ENCODE measurements around the gene C16orf74.

C16orf74 gene

GRCh38 chr16:85750827-85751697 lies at the start of gene C16orf74:
TSS of gene C16orf74 (minus strand) at chr16:85751096. CDS start at chr16:85735217, 15,879 bp downstream.
- H3K9ac ChIP-seq (ENCODE audit: low read depth, low read length), result peak within 1 kb of the TSS; percentile 70
- H3K4me1 ChIP-seq (ENCODE audit: insufficient read depth, low read length), result peaks cover 37% of the 10 kb centered on the region
- H3K36me3 ChIP-seq (ENCODE audit: insufficient read depth, low read length), result no peaks in the 10 kb centered on the region
- H3K9me3 ChIP-seq (ENCODE audit: control insufficient read depth, insufficient read depth, low read length), result no peaks in the 10 kb centered on the region

GRCh38 chr16:85800321-85800669 lies 49.4 kb upstream of the C16orf74 start:
- Histone ChIP-seq H3K9me3 (ENCODE audit: control insufficient read depth, insufficient read depth, low read length) (no peaks in the 10 kb centered on the region), H3K4me1 (ENCODE audit: insufficient read depth, low read length) (no peaks in the 10 kb centered on the region; the same call in 1 of the 2 replicates), H3K9ac (ENCODE audit: low read depth, low read length) (peak overlapping the region; percentile 90), H3K36me3 (ENCODE audit: insufficient read depth, low read length) (peaks cover 35% of the 10 kb centered on the region)

- Histone ChIP-seq H3K36me3 (ENCODE audit: insufficient read depth, low read length) (peaks cover 30% of the 10 kb centered on the region), H3K4me1 (ENCODE audit: insufficient read depth, low read length) (no peaks in the 10 kb centered on the region; the same call in 1 of the 2 replicates)
These were observed 48.8 kb upstream of the C16orf74 start, which contains the start of the genes COX4I1 and EMC8 for GRCh38 chr16:85799497-85800320. TSS of gene COX4I1 (plus strand) at chr16:85799695. CDS start at chr16:85801206, 1,511 bp downstream. TSS of gene EMC8 (minus strand) at chr16:85799544. CDS start at chr16:85799295, 249 bp downstream.

DNA sequence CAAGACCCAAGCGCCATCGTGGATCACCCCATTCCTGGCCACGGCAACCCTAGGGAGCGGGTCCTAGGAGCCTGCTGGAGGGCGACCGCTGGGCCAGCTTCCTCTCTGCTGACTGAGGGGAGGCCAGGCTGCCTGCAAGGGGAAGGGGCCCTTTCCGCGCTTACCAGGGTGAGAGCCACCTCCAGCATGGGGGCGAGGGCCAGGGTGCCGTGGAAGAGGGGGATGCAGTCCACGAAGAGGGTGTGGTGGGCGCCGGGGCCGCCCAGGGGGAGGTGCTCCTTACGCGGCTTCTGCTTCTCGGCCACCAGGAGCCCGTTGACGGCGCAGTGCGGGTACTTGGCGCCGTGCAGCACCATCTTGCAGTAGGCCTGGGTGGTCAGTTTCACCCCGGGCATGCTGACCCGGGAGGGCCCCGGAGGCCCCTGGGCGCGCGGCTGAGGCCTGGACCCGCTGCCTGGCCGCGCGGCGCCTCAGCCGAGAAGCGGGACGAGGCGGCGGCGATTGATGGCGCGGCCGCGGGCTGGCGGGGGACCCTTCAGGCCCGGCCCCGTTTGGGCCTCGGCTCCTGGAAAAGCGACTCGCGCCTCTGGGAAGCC lies 48.1 kb upstream of the C16orf74 start:
- peaks cover 28% of the 10 kb centered on the region for H3K36me3 ChIP-seq (ENCODE audit: insufficient read depth, low read length)
- no peaks in the 10 kb centered on the region for H3K9me3 ChIP-seq (ENCODE audit: control insufficient read depth, insufficient read depth, low read length)
- H3K4me1 ChIP-seq (ENCODE audit: insufficient read depth, low read length), result no peaks in the 10 kb centered on the region; the same call in 1 of the 2 replicates
- peak overlapping the region; percentile 90 for H3K9ac ChIP-seq (ENCODE audit: low read depth, low read length)

More at GRCh38 chr16:85799497-85800320, 48.8 kb upstream of the C16orf74 start, which contains the start of the genes COX4I1 and EMC8:
- Histone ChIP-seq H3K9me3 (ENCODE audit: control insufficient read depth, insufficient read depth, low read length) (no peaks in the 10 kb centered on the region), H3K9ac (ENCODE audit: low read depth, low read length) (peak within 1 kb of the TSS; percentile 90)

- H3K9ac ChIP-seq (ENCODE audit: low read depth, low read length), result peak overlapping the region; percentile 90
- peaks cover 23% of the 10 kb centered on the region for H3K36me3 ChIP-seq (ENCODE audit: insufficient read depth, low read length)
These were observed 47.4 kb upstream of the C16orf74 start for GRCh38 chr16:85798283-85798776.

DNA sequence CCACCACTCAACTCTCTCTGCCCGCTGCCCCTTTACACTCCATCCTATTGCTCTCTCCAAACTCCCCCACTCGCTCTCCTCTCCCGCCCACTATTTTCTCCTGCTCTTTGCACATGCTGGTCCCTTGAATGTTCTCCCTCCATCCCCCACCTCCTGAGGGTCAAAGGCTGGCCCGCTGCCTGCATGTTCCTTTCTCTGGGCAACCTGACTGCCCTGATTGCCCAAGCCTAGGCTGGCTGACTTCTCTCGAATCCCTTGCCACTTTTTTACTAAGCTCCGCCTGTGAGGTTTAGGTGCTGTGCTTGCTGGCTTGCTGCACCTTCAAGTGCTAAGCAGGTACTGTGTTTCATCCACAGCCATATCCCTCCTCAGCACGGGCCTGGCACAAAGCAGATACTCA lies 45.7 kb upstream of the C16orf74 start:
- Histone ChIP-seq H3K9me3 (ENCODE audit: control insufficient read depth, insufficient read depth, low read length) (no peaks in the 10 kb centered on the region), H3K36me3 (ENCODE audit: insufficient read depth, low read length) (peaks cover 15% of the 10 kb centered on the region; the same call in 1 of the 2 replicates), H3K4me1 (ENCODE audit: insufficient read depth, low read length) (no peaks in the 10 kb centered on the region; the same call in 1 of the 2 replicates), H3K9ac (ENCODE audit: low read depth, low read length) (no peak overlapping the region)

More at GRCh38 chr16:85798283-85798776, 47.4 kb upstream of the C16orf74 start:
- Histone ChIP-seq H3K9me3 (ENCODE audit: control insufficient read depth, insufficient read depth, low read length) (no peaks in the 10 kb centered on the region), H3K4me1 (ENCODE audit: insufficient read depth, low read length) (no peaks in the 10 kb centered on the region; the same call in 1 of the 2 replicates)

- no peaks in the 10 kb centered on the region for H3K9me3 ChIP-seq (ENCODE audit: control insufficient read depth, insufficient read depth, low read length)
- peaks cover 11% of the 10 kb centered on the region; the same call in 1 of the 2 replicates for H3K36me3 ChIP-seq (ENCODE audit: insufficient read depth, low read length)
- H3K4me1 ChIP-seq (ENCODE audit: insufficient read depth, low read length), result no peaks in the 10 kb centered on the region; the same call in 1 of the 2 replicates
- no peak overlapping the region for H3K9ac ChIP-seq (ENCODE audit: low read depth, low read length)
These were observed 45.3 kb upstream of the C16orf74 start for GRCh38 chr16:85796152-85796551.

GRCh38 chr16:85794696-85795095 lies 43.8 kb upstream of the C16orf74 start:
- Histone ChIP-seq H3K36me3 (ENCODE audit: insufficient read depth, low read length) (peaks cover 11% of the 10 kb centered on the region; the same call in 1 of the 2 replicates), H3K9ac (ENCODE audit: low read depth, low read length) (no peak overlapping the region), H3K4me1 (ENCODE audit: insufficient read depth, low read length) (no peaks in the 10 kb centered on the region; the same call in 1 of the 2 replicates), H3K9me3 (ENCODE audit: control insufficient read depth, insufficient read depth, low read length) (no peaks in the 10 kb centered on the region)

DNA sequence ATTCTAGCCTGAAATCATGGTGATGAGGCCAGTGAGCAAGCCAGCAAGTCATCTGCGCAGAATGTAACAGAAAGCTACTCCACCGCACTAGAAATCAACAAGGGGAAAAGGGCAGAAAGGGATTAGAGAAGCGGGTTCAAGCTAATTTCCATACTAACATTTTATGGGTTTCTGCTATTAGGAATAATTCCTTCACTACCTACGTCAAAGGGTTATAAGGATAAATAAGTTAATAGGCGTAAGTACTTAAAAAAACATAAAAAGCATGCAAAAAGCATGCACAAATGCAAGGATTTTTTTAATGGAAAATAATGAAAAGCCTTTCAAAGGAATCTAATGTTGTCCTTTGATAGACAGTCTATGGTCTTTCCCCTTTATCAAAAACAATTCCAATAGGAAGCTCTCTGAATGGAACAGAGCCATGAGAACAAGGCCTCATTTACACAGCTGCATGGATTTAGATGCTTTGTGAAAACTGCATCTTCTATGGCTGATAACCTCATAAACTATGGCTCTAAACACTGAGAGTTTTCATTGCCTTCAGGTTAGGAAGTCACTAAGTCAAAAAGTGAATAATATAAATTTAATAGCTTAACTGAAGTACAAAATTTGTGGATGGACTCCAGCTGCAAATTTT lies 42.9 kb upstream of the C16orf74 start:
- H3K9me3 ChIP-seq (ENCODE audit: control insufficient read depth, insufficient read depth, low read length), result no peaks in the 10 kb centered on the region
- no peak overlapping the region for H3K9ac ChIP-seq (ENCODE audit: low read depth, low read length)
- no peaks in the 10 kb centered on the region; the same call in 1 of the 2 replicates for H3K4me1 ChIP-seq (ENCODE audit: insufficient read depth, low read length)
- H3K36me3 ChIP-seq (ENCODE audit: insufficient read depth, low read length), result peaks cover 11% of the 10 kb centered on the region; the same call in 1 of the 2 replicates

GRCh38 chr16:85789773-85790172 lies 38.9 kb upstream of the C16orf74 start:
- H3K4me1 ChIP-seq (ENCODE audit: insufficient read depth, low read length), result no peaks in the 10 kb centered on the region
- H3K9ac ChIP-seq (ENCODE audit: low read depth, low read length), result no peak overlapping the region
- peaks cover 20% of the 10 kb centered on the region for H3K36me3 ChIP-seq (ENCODE audit: insufficient read depth, low read length)

GRCh38 chr16:85788819-85789218 lies 37.9 kb upstream of the C16orf74 start:
- Histone ChIP-seq H3K9me3 (ENCODE audit: control insufficient read depth, insufficient read depth, low read length) (no peaks in the 10 kb centered on the region), H3K36me3 (ENCODE audit: insufficient read depth, low read length) (peaks cover 20% of the 10 kb centered on the region), H3K4me1 (ENCODE audit: insufficient read depth, low read length) (no peaks in the 10 kb centered on the region), H3K9ac (ENCODE audit: low read depth, low read length) (no peak overlapping the region)

More at GRCh38 chr16:85789773-85790172, 38.9 kb upstream of the C16orf74 start:
- no peaks in the 10 kb centered on the region for H3K9me3 ChIP-seq (ENCODE audit: control insufficient read depth, insufficient read depth, low read length)

- Histone ChIP-seq H3K9me3 (ENCODE audit: control insufficient read depth, insufficient read depth, low read length) (no peaks in the 10 kb centered on the region), H3K4me1 (ENCODE audit: insufficient read depth, low read length) (no peaks in the 10 kb centered on the region), H3K36me3 (ENCODE audit: insufficient read depth, low read length) (peaks cover 18% of the 10 kb centered on the region), H3K9ac (ENCODE audit: low read depth, low read length) (no peak overlapping the region)
These were observed 35.0 kb upstream of the C16orf74 start for GRCh38 chr16:85785927-85786326.

DNA sequence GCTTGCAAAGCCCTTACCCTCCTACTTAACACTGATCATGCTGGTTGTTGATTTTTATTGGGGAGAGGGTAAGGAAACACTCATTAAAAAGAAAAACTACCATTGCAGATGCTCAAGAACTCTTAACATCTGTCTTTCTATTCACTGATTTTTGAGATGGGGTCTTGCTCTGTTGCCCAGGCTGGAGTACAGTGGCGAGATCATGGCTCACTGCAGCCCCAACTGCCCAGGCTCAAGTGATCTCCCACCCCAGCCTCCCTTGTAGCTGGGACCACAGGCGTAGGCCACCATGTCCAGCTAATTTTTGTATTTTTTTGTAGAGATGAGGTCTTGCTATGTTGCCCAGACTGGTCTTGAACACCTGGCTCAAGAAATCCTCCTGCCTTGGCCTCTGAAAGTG lies 33.9 kb upstream of the C16orf74 start:
- Histone ChIP-seq H3K36me3 (ENCODE audit: insufficient read depth, low read length) (peaks cover 21% of the 10 kb centered on the region), H3K9me3 (ENCODE audit: control insufficient read depth, insufficient read depth, low read length) (no peaks in the 10 kb centered on the region)

More for the DNA sequence above, 33.9 kb upstream of the C16orf74 start:
- Histone ChIP-seq H3K4me1 (ENCODE audit: insufficient read depth, low read length) (no peaks in the 10 kb centered on the region), H3K9ac (ENCODE audit: low read depth, low read length) (no peak overlapping the region)
